Peyer's patch (tissue), 4 donors: Measurements from ENCODE around the gene TMEM184A. TPM values are rescaled to one million over a fixed set of nuclear protein-coding genes. Genes with fewer than 3 reads are reported as not detected.
"Not testable (repeated sequence)": the region's sequence is repeated elsewhere in the genome, so short reads cannot be mapped to it uniquely, and the experiment has no call there.

Source experiments
- DNase-seq, 3 donors: peaks; one replicate each; pipeline ENCODE4 v3.0.0-alpha.2; 2017 to 2019
- H3K27ac ChIP-seq, 4 donors: fragments of 200-600 bp; sonication (generic); one replicate each; pipeline ENCODE4 v1.5.1; 2016 to 2019
- H3K27me3 ChIP-seq, 2 donors: fragments of 200-600 bp; sonication (generic); one replicate each; pipeline ENCODE4 v1.5.1; 2019
- H3K36me3 ChIP-seq, 3 donors: fragments of 200-600 bp; sonication (generic); one replicate each; pipeline ENCODE4 v1.5.1; 2016 to 2019
- H3K4me1 ChIP-seq, 4 donors: fragments of 200-600 bp; sonication (generic); one replicate each; pipeline ENCODE4 v1.5.1; 2016 to 2019
- H3K4me3 ChIP-seq, 4 donors: fragments of 200-600 bp; sonication (generic); 1 replicate in 3 of 4; 2 replicates in 1 of 4; pipeline ENCODE4 v1.5.1; 2016 to 2019; ENCODE audit warnings: mild to moderate bottlenecking in 1 of 4
- H3K9me3 ChIP-seq, 4 donors: fragments of 200-600 bp; sonication (generic); one replicate each; pipeline ENCODE4 v1.5.1; 2016 to 2019; ENCODE audit warnings: mild to moderate bottlenecking in 1 of 4
- CTCF ChIP-seq, 6 experiments: fragments of 450-650 bp in 4 of 6; fragments of 200-600 bp in 2 of 6; sonication (generic) in 1 of 6; IDR thresholded peaks; one replicate each; pipeline ENCODE4 v1.5.1; 2017 to 2019; ENCODE audit warnings: antibody characterized with exemption in 6 of 6, mild to moderate bottlenecking in 3 of 6, moderate library complexity in 1 of 6
- POLR2A ChIP-seq, 2 donors: fragments of 450-650 bp; IDR thresholded peaks; one replicate each; pipeline ENCODE4 v1.5.1; 2017; ENCODE audit warnings: antibody characterized with exemption in 2 of 2, mild to moderate bottlenecking in 2 of 2, moderate library complexity in 2 of 2
- total RNA-seq, 4 donors: library from RNA; depleted of rRNA; stranded (reverse); fragments of >200 nt; gene quantifications; one replicate each; pipeline ENCODE4 v1.1.0, GENCODE V29; 2016

TMEM184A gene
- total RNA-seq, 4 donors from 2014 or later = 41.3 to 161 (median 151) TPM

- TF ChIP-seq CTCF (IDR thresholded peaks at IDR 0.05) (no peak), POLR2A (IDR thresholded peaks at IDR 0.05) (no peak)
- H3K27ac ChIP-seq = no peak overlapping the region
- no peak for DNase-seq
These were observed 28.7 kb upstream of the TMEM184A start for GRCh38 chr7:1584700-1585099.

GRCh38 chr7:1583241-1583930, 27.4 kb upstream of the TMEM184A start:
- not testable (repeated sequence) for H3K4me3 ChIP-seq, H3K36me3 ChIP-seq, H3K27me3 ChIP-seq, H3K4me1 ChIP-seq, H3K9me3 ChIP-seq, H3K27ac ChIP-seq, DNase-seq

More at GRCh38 chr7:1584700-1585099, 28.7 kb upstream of the TMEM184A start:
- Histone ChIP-seq H3K9me3 (no peaks in the 10 kb centered on the region), H3K4me3 (no peak overlapping the region), H3K27me3 (no peaks in the 10 kb centered on the region), H3K36me3 (no peaks in the 10 kb centered on the region), H3K4me1 (no peaks in the 10 kb centered on the region)

- TF ChIP-seq CTCF (IDR thresholded peaks at IDR 0.05) = no peak
- no peak for TF ChIP-seq POLR2A (IDR thresholded peaks at IDR 0.05)
- H3K27me3 ChIP-seq = no peaks in the 10 kb centered on the region
- no peak overlapping the region for H3K27ac ChIP-seq
- no peak for DNase-seq
- H3K4me1 ChIP-seq = no peaks in the 10 kb centered on the region
- no peak overlapping the region for H3K4me3 ChIP-seq
- H3K36me3 ChIP-seq = no peaks in the 10 kb centered on the region
- no peaks in the 10 kb centered on the region for H3K9me3 ChIP-seq
These were observed 24.5 kb upstream of the TMEM184A start for GRCh38 chr7:1580422-1581030.

- Histone ChIP-seq H3K36me3 (no peaks in the 10 kb centered on the region), H3K27ac (no peak overlapping the region), H3K9me3 (no peaks in the 10 kb centered on the region), H3K27me3 (no peaks in the 10 kb centered on the region), H3K4me3 (no peak overlapping the region), H3K4me1 (no peaks in the 10 kb centered on the region)
- no peak for TF ChIP-seq POLR2A (IDR thresholded peaks at IDR 0.05)
- peak; percentile 55 to 86 (median 76) for TF ChIP-seq CTCF (IDR thresholded peaks at IDR 0.05)
- DNase-seq = peak; percentile 50 to 83 (median 81)
These were observed 23.7 kb upstream of the TMEM184A start for GRCh38 chr7:1579481-1580421.

- H3K27me3 ChIP-seq = no peaks in the 10 kb centered on the region
- no peaks in the 10 kb centered on the region for H3K36me3 ChIP-seq
- H3K27ac ChIP-seq = no peak overlapping the region
- no peaks in the 10 kb centered on the region for H3K9me3 ChIP-seq
- no peak for TF ChIP-seq CTCF (IDR thresholded peaks at IDR 0.05)
- TF ChIP-seq POLR2A (IDR thresholded peaks at IDR 0.05) = no peak
- no peaks in the 10 kb centered on the region for H3K4me1 ChIP-seq
- H3K4me3 ChIP-seq = no peak overlapping the region
- DNase-seq = no peak
These were observed 22.5 kb upstream of the TMEM184A start for GRCh38 chr7:1578513-1578912.
